Ovary (tissue), 3 donors: ENCODE data around the gene MRRF.

ENCODE experiments used
- EP300 ChIP-seq: sonication (generic); formaldehyde crosslinking; IDR thresholded peaks from one replicate; pipeline ENCODE4 v1.6.1; 2017; ENCODE audit warnings: antibody characterized with exemption
- POLR2A ChIP-seq: fragments of 450-650 bp; IDR thresholded peaks from one replicate; pipeline ENCODE4 v1.6.1; 2017; ENCODE audit warnings: antibody characterized with exemption, mild to moderate bottlenecking, moderate library complexity
- TF ChIP-seq, protein P1 (sequence below), 3 donors: fragments of 450-650 bp in 2 of 3; fragments of 200-600 bp in 1 of 3; IDR thresholded peaks; one replicate each; pipeline versions ENCODE4 v1.5.1 to v1.8.0; 2016 to 2022; ENCODE audit warnings: antibody characterized with exemption in 3 of 3, mild to moderate bottlenecking in 1 of 3
- donor health status: DM: no; HTN: no; CAD: no.

GRCh38 chr9:122262073-122262472 lies 2.6 kb upstream of the MRRF start:
- TF ChIP-seq POLR2A (no peak), EP300 (no peak)
- TF ChIP-seq, protein P1, sequence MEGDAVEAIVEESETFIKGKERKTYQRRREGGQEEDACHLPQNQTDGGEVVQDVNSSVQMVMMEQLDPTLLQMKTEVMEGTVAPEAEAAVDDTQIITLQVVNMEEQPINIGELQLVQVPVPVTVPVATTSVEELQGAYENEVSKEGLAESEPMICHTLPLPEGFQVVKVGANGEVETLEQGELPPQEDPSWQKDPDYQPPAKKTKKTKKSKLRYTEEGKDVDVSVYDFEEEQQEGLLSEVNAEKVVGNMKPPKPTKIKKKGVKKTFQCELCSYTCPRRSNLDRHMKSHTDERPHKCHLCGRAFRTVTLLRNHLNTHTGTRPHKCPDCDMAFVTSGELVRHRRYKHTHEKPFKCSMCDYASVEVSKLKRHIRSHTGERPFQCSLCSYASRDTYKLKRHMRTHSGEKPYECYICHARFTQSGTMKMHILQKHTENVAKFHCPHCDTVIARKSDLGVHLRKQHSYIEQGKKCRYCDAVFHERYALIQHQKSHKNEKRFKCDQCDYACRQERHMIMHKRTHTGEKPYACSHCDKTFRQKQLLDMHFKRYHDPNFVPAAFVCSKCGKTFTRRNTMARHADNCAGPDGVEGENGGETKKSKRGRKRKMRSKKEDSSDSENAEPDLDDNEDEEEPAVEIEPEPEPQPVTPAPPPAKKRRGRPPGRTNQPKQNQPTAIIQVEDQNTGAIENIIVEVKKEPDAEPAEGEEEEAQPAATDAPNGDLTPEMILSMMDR (IDR thresholded peaks at IDR 0.05) = no peak
